Lung microvascular endothelial cell (primary cell): ENCODE results near the gene TEX26. TPM values are rescaled to one million over a fixed set of nuclear protein-coding genes. Genes with fewer than 3 reads are reported as not detected.

Experiments used
- DNase-seq, 2 donors: peaks; one replicate each; pipeline versions ENCODE4 v3.0.0 to v3.0.0-alpha.2; 2010; ENCODE audit warnings: low read depth in 2 of 2
- total RNA-seq: library from RNA; depleted of rRNA; stranded (reverse); fragments of >200 nt; gene quantifications from 2 replicates; pipeline ENCODE4 v1.2.1, GENCODE V29; 2014

Gene TEX26
- total RNA-seq, 1 donor from 2014 or later, result not detected

DNA sequence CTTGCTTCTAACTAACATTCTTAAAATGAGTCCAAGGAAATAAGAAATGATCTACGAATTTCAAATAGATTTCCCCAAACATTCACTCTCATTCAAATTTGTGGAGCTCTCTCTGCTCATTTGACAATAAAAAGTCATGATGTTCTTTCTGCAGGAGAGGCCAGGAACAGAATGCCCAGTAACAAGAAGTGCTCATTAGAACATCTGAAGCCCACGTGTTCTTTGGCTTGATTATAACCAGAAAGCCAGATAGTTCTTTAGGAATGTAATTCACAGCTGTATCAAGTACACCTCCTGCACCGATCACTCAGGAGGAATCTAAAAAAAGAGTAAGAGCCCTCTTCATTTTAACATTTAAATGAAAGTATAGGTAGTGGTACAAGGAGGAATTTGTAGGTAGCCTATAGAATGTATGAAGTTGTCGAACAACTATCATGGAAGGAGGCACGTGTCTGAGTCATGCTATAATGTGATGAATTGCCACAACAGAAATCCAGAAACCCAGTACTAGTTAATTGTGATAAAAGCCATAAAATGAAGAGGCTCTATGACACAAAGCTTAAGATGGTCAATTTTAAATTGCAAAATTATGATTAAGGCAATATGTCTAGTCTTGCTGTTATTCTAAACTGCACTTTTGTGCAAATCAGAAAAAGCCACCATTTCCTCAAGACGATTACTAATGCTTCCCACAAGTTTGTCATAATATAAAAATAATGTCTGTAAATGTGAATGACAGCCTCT lies 13.6 kb upstream of the TEX26 start:
- no peak for DNase-seq

- DNase-seq, result no peak
Observed at GRCh38 chr13:30920162-30920909, 12.1 kb upstream of the TEX26 start.

DNA sequence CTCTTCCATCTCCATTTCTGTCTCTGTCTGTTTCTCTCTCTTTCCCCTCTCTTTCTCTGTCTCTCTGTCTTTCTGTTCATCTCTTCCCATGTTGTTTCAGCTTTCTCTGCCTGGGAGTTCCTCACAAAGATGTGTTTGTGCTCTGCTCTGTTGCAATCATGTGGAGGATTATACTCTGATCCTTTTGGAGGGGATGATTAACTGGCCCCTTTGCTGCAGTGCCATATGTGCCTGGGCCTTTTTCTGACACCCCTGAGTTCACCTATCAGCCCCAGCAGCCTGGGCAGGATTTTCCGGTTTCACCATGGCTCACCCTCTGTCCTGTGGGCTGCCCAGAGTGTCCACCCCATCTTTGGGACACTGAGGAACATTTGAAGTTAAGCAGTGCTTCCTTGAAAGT lies 9.0 kb upstream of the TEX26 start:
- DNase-seq, result no peak

- no peak for DNase-seq
Observed at GRCh38 chr13:30924721-30925120, 7.7 kb upstream of the TEX26 start.

DNA sequence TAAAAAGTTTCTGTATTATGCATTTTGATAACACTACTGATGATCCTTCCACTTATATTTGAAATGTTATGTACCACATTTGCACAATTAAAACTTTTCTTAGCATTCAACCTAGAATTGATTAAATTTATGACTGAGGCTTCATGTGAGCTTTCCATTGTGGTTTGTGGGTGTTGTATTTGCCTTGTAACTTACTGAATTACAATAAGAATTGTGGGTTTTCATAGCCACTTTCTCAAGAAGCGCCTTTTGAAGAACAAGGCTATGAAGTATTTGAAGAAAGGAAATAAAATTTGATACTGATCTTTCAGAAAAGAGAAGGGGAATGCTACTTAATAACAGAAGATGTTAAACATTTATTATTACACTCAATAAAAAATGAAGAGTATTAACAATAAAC lies 7.0 kb upstream of the TEX26 start:
- DNase-seq, result no peak

DNA sequence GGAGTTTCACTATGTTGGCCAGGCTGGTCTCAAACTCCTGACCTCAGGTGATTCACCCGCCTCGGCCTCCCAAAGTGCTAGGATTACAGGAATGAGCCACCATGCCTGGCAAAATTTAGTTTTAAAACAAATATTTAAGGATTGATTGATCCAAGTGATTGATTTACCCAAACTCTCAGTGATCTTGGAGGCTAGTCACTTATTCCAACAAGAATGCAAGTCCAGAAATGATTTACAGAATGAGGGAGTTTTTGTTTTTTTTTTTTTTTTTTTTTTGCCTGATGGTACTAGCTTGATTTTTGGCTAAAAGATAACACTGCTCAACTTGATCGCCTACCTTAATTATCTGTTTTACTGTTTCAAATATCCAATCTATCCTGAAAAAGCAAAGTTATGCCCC lies 5.7 kb upstream of the TEX26 start:
- DNase-seq, result no peak

DNA sequence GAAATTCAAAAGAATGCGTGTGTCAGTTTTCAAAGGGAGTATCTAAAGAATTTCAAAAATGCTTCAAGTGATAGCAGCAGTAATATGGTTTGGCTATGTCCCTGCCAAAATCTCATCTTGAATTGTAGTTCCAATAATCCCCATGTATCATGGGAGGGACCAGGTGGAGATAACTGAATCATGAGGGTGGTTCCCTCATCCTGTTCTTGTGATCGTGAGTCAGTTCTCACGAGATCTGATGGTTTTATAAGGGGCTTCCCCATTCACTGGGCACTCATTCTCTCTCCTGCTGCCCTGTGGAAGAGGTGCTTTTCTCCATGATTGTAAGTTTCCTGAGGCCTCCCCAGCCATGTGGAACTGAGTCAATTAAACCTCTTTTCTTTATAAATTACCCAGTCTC lies 5.3 kb upstream of the TEX26 start:
- DNase-seq, result peak; percentile 22 to 27

GRCh38 chr13:30927595-30927994 lies 4.9 kb upstream of the TEX26 start:
- no peak for DNase-seq

GRCh38 chr13:30928978-30929377 lies 3.5 kb upstream of the TEX26 start:
- DNase-seq, result no peak

- no peak for DNase-seq
Observed at GRCh38 chr13:30933354-30933670, 856 bp downstream of the TEX26 start.

- DNase-seq, result peak in 1 of 2 donors; percentile 9
Observed at GRCh38 chr13:30934381-30934780, 1.9 kb downstream of the TEX26 start.

DNA sequence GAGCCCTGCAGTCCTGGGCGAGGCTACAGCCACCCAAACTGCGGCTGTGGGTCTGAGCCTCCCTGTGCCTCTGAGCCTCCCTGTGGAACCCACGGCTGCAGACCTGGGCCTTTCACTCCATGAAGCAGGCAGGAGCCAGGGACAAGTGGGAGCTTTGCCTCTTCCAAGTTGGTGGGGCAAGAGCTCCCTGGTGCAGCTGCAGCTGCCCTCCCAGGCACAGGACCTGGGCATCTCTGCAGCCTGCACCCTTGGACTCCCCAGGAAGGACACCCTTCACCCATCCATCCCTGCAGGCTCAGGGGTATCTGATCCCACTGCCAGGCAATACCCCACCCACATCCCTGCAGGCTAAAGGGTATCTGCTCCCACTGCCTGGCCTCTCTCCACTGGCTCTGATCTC lies 2.3 kb downstream of the TEX26 start:
- no peak for DNase-seq

DNA sequence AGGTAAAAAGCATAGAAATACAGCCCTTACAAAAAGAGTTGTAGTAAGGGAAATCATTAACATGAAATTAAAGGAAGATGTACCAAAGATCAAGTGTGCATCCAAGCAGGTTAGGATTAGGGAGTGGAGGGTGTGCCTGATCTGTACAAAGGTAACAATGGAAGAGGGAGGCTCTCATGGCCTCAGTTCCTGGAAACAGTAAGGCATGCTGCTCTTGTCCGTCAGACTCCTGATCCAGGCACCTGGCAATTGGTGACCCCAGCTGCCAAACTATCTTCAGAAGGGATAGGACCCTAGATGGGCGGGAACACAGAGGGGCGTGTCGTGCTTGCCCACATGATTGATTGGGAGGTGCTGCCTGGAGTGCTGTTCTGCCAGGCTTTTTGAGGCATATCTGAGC lies 4.5 kb downstream of the TEX26 start:
- DNase-seq, result no peak

DNA sequence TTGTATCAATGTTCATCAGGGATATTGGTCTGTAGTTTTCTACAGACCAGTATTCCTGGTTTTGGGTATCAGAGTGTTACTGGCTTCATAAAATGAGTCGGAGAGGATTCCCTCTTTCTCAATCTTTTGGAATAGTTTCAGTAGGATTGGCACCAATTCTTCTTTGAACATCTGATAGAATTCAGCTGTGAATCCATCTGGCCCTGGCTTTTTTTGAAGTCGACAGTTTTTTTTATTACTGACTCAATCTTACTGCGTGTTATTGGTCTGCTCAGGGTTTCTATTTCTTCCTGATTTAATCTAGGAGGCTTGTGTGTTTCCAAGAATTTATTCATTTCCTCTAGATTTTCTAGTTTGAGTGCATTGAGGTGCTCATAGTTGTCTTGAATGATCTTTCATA lies 11.4 kb downstream of the TEX26 start:
- DNase-seq, result no peak

GRCh38 chr13:30957258-30957943 lies 24.9 kb downstream of the TEX26 start:
- no peak for DNase-seq

GRCh38 chr13:30959678-30960077 lies 27.2 kb downstream of the TEX26 start:
- DNase-seq, result no peak

- DNase-seq, result peak; percentile 11 to 39
Observed at GRCh38 chr13:30963791-30964190, 31.3 kb downstream of the TEX26 start.

- DNase-seq, result no peak
Observed at GRCh38 chr13:30965380-30965779, 32.9 kb downstream of the TEX26 start.

GRCh38 chr13:30966101-30966500 lies 33.6 kb downstream of the TEX26 start:
- no peak for DNase-seq

- DNase-seq, result no peak
Observed at GRCh38 chr13:30968846-30969245, 36.4 kb downstream of the TEX26 start.

DNA sequence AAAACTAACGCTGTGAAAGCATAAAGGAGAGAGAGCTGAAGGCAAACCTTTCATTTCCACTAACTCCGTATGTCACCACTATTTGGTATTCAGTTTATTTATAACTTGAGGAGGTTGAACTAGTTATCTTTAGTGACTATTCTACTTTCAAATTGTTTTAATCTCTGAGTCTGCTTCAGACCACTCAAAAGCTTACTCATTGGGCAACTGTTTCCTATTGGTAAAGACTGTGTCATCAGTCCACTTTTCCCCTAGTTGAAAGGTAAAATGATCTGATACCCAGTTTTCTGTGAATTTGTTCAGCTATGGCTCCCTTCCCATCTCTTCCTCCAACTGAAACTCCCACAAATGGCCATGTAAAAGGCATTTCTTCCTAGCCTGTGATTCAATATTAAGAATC lies 39.1 kb downstream of the TEX26 start:
- no peak for DNase-seq

DNA sequence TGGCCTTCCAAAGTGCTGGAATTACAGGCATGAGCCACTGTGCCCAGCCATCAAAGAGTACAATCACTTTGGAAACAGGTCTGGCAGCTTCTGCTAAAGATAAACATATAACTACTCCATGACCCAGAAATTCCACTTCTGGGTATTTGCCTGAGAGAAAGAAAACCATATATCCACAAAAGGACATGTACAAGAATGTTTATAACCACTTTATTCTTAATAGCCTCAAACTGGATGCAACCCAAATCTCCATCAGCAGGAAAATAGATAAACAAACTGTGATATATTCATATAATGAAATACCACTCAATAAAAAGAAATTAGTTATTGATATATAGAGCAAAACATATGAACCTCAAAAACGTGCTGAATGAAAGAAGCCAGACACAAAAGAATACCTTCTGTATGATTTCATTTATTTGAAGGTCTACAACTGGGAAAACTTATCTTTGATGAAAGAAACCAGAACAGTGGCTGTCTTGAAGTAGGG lies 40.5 kb downstream of the TEX26 start:
- DNase-seq, result no peak

GRCh38 chr13:30974350-30974749 lies 41.9 kb downstream of the TEX26 start:
- no peak for DNase-seq
